Activated CD4-positive, CD25-positive, alpha-beta regulatory T cell treated with anti-CD3 and anti-CD28 coated beads, Interleukin-2, amount 50 U/mL, for 24 hours (primary cell): ENCODE measurements around the gene COL18A1.
A peak's percentile ranks its signal among the peaks of the same experiment; 100 is the strongest.

Source experiments
- ATAC-seq, 2 donors: fragments of 150-1000 bp; cut with Tn5 transposase; one replicate each; pipeline ENCODE4 v1.10.0; 2021; ENCODE audit warnings: mild to moderate bottlenecking in 1 of 2, moderate library complexity in 1 of 2

COL18A1 gene

DNA sequence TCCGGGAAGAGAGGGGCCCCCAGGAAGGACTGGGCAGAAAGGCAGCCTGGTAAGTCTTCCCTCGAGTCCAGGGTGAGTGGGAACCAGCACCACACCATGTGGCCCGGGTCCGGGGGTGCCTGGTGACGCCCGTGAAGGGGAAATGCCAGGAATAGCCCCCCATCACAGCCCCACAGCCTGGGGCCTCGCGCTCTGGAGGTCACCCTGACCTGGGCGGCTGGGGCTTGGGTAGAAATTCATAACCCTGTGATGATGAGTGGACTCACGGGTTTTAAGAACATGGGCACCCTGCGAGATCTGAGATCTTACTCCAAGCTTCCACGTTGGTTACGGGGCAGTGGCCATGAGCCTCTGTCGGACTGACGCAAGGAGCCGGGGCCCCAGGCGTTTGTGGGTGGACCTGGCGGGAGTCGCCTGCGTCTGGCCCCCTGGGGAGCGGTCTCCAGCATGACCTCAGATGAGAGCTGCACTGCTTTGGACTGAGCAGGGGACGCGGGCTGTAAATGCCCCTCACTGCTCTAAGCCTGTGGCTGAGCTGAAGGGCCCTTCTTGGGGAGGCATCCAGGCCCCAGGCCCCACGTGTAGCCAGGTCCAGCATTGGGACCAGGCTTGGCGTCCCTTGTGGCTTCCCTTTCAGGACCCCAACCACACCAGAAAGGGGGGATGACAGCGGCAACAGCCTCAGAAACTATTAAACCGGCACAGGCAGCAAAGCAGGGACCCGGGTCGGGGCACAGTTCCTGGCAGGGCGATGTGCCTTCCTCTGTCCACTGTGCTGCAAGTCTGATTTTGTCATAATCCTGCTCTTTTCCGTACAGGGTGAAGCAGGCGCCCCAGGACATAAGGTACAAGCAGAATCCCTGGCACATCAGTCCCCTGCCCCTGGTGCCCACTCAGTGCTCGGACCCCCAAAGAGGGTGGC is 77.3 kb downstream of the COL18A1 start:
- ATAC-seq: no peak

DNA sequence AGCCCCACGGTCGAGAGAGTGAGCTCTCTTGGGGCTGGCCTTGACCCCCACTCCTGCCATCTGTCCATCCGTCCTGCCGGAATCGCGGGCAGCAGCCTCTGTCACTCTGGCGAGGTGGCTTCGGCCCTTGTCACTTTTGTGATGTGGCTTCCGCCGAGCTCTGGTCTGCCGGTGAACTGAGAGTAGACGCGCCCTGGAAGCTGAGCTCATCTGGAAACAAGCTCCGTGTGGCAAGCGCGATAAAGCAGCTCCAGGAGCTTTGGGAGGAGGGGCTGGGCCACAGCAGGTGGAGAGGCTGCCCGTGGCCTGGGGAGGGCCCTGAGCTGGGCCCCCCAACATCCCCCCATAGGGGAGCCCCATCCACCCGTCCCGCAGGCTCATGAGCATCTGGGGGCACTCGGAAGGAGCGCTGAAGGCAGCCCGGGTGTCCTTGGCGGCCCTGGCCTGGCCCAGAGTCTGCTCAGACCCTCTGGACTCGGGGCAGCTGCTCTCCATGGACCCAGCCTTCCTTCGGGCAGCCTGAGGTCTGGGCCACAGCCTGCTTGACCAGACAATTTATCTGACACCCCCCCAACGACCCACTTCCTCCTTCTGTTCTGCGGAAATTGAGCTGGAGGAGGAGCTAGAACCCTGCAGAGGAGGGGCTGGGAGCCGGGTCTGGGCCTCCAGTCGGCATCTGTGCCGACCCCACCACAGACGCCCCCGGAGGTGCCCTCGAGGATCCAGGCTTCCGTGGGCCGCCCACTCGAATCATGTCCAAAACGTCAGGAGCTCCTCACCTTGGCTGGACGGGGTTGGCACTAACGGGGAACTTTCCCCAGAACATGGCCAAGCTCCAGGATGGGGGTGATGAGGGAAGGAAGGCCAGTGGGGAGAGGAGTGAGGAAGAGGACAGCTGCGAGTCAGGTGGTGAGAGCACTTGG is 78.2 kb downstream of the COL18A1 start:
- peak; percentile 36 to 45 for ATAC-seq

DNA sequence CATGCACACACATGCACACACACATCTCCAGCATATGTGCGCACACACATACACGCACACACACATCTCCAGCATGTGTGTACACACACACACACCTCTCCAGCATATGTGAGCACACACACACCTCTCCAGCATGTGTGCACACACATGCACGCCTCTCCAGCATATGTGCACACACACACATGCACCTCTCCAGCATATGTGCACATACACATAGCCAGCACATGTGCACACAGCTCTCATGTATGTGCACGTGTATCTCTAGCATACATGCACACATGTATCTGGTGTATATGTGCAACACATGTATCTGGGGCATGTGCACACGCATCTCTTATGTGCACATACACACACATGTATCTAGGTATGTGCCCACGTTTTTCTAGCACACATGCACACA is 79.4 kb downstream of the COL18A1 start:
- no peak for ATAC-seq

- ATAC-seq: no peak
These were observed 80.9 kb downstream of the COL18A1 start for GRCh38 chr21:45485686-45486442.

- no peak for ATAC-seq
These were observed 81.6 kb downstream of the COL18A1 start for GRCh38 chr21:45486443-45487160.

DNA sequence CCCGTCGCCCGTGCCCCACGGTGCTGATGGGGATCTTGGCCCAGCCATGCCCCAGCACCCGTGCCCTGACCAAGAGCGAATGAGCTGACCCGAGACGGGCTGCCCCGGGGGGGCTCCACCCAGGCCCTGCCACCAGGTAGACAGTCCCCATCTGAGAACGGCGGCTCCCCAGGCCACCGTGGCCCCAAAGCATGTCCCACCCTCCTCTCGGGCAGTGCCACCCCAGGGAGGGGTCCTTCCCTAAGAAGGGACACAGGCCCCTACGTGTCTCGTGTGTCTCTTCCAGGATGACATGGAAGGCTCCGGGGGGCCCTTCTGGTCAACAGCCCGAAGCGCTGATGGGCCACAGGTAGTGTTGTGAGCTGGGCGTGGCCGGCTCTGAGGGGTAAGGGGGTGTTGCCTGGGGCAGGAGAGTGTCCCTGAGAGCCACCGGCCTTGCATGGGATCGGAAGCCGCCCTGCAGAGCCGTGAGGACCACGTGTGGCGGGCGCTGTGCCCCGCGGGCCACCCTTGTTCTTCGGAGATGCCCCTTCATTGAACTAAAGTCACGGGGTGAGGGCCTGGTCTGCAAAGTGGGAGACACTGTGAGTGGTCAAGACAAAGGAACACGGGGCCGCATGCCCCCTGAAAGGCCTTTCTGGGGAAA is 82.3 kb downstream of the COL18A1 start:
- ATAC-seq: no peak

DNA sequence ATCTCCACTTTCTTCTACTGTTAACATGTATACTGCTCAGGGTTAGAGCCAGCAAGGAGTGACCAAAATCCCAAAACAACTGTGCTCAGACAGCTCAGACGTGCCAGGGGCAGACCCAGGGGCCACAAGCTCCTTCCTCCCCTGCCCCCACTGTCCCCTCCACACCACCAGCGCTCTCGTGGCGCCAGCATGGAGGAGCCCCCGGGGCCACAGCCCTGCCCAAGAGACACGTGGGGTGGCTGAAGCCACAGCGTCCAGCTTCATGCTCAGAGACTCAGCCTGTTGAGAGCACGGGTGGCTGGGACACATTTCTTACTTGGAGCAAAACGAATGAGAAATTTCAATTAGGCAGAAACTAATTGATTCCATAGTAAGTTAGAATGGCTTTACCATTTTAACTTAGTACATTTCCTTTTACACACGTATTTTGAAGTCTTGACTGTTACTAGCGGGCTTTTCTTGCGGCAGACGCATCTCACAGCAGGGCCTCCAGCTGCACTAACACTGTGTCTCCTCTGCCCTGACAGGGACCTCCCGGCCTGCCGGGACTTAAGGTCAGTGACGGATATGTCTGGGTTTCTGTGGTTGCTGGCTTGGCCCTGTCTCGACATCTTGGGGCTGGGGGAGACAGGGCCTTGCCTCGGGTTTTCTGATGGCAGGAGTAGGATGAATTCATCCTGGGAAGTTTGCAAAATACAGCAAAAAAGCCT is 83.1 kb downstream of the COL18A1 start:
- ATAC-seq: no peak

DNA sequence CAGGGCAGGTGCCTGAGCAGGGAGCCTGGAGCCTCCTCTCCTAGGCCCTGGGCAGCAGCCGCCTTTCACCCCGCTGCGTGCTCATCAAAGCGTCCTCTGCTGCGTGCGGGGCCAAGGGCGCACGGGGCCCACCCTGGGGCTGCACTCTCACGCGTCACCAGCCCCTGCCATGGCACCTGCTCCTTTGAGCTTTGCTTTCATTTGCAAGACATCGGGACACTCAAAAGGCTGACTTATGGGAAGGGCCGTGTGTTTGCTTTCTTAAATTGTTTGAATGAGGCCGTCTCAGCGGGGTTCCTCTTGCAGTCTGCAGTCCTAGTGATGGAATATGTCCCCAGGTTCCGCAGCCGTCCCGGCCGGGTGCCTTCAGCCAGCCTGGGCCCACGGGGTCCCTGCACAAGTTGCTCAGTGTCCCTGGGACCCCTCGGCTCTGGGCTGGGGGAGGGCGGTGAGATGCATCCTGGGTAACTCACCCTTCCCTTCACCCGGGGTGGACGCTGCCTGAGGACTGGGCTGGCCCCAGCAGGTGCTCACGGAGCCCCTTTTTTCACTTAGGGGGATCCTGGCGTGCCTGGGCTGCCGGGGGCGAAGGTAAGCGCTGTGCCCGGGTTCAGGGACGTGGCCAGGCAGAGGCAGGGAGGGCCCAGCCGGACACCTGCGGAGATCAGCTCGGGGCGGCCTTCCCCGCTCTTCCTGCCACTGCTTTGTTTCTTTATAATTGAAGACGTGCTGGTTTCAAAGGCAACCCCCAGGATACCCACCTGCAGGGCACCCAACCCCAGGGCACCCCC is 84.2 kb downstream of the COL18A1 start:
- no peak for ATAC-seq

DNA sequence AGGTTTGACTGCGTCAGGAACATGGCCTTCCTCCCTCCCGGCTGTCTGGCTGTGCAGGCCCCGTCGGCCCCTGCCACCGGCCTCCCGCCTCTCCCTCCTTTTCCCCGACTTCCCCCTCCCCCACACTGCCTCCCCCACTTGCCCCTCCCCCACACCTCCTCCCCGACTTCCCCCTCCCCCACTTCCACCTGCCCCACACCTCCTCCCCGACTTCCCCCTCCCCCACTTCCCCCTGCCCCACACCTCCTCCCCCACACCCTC is 84.7 kb downstream of the COL18A1 start:
- ATAC-seq: no peak

DNA sequence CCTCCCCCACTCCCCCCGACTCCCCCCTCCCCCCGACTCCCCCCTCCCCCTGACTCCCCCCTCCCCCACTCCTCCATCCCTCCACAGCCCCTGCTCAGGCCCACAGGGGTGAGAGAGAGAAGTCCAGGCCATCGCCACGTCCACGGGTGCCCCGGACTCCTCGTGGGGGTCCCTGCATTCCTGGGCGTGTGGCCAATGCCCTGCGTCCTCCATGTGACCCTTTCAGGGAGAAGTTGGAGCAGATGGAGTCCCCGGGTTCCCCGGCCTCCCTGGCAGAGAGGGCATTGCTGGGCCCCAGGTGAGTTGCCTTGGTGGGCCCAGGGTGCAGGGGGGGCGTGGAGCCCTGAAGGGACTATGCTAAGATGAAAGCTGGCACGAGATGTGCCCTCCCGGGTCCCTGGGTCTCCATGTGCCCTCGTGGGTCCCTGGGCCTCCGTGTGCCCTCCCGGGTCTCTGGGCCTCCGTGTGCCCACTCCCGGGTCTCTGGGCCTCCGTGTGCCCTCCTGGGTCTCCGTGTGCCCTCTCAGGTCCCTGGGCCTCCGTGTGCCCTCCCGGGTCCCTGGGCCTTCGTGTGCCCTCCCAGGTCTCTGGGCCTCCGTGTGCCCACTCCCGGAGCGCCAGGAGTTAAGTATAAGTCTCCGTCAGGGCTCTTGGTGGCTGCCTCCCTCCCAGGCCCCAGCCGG is 85.2 kb downstream of the COL18A1 start:
- no peak for ATAC-seq

- ATAC-seq: no peak
These were observed 86.1 kb downstream of the COL18A1 start for GRCh38 chr21:45491056-45491455.

GRCh38 chr21:45491623-45492022 is 86.7 kb downstream of the COL18A1 start:
- no peak for ATAC-seq

DNA sequence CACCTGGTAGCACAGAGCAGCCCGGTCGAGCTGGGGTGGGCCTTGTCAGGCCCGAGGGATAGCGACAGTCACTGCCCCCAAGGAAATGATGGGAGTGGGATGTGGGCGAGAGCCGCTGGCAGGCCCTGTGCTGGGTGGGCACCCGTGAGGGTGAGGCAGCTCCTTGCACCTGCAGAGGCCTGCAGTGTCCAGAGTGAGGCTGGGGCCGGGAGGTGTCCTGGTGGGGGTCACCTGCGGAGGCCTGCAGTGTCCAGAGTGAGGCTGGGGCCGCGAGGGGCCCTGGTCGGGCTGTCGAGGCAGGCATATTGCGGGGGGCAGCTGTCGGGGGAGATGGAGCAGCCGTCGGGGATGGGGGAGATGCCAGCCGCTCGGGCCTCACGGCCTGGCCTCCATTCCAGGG is 87.8 kb downstream of the COL18A1 start:
- ATAC-seq: no peak

DNA sequence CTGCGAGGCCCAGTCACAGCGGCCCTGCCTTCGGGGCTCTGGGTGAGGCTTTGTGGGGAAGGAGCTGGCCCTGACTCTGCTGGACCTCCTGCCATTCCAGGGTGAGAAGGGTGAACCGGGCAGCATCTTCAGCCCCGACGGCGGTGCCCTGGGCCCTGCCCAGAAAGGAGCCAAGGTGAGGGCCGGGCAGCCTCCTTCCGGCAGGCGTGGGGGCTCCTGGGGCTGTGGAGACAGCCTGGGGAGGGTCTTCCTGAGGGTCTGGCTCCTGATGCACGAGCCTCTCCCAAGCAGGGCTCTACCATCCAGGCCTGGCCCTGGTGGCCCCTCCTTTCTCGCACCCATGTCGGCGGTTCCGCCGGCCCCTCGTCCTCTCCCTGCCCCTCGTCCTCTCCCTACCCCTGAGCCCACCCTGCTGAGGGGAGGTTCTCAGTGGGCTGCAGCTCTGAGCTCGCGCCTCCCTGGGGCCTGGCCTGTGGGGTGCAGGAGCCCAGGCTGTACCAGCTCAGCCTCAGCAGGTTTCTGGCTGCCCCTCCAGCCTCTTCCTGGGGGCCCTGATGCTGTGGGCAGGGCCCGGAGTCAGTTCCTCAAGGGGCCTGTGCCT is 88.5 kb downstream of the COL18A1 start:
- ATAC-seq: no peak

DNA sequence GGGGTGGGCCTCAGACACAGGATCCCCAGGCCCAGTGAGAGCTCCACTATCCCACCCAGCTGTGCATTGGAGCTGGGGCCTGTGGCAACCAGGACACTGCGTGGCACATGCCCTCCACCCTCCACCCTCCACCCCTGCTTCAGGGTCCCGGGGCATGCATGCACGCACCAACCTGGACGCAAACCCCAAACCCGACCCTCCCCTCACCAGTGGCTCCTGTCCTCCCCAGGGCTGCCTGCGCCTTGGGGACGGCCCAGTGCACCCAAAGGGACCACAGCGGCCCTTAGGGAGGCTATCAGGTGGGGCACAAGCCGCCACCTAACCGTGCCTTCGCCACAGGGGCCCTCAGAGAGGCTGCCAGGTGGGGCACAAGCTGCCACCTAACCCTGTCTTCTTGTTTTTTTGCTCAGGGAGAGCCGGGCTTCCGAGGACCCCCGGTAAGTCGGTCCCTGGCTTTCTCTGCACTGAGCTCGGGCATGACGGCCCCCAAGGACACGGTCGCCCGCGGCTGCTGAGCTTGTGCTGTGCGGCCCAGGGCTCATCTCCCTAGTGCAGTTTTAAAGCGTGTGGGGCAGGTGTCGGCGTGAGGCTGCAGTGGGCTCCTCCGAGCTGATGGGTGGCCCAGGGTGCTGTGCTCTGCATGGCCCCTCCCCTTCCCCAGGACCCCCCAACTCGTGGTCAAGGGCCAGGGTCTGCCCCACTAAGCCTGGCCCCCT is 89.3 kb downstream of the COL18A1 start:
- no peak for ATAC-seq

DNA sequence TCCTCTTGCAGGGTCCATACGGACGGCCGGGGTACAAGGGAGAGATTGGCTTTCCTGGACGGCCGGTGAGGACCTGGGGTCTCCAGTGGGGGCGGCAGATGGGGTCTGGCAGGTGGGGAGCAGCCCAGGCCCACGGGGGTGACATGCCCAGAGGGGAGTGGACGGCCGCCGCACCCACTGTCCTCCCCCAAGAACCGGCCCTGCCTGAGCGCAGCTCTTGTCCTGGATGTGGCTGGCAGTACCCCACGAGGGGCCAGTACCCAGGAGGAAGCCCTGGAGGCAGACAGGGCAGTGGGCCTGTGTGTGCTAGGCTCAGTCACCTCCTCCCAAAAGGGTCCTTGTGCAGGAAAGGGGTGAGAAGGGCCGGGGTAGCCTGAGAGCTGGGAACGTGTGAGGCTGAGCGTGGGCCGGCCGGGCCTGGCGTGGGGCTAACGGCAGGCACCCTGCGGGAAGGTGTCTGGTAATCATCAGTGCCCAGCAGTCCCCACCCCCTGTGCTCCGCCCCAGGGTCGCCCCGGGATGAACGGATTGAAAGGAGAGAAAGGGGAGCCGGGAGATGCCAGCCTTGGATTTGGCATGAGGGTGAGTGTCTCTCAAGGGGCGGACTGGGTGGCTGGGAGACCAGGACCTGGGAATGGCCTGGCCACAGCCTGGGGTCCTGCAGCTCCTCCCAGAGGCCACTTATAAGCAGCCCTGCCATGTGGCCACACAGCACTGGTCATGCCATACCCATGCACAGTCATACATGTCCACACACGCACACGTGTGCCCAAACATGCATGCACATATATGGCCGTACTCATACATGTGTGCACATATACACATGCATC is 90.1 kb downstream of the COL18A1 start:
- ATAC-seq: no peak

- no peak for ATAC-seq
These were observed 91.4 kb downstream of the COL18A1 start for GRCh38 chr21:45496151-45496967.
